Osteoblast (primary cell): Measurements from ENCODE around the gene IL3. TPM values are rescaled to one million over a fixed set of nuclear protein-coding genes. Genes with fewer than 3 reads are reported as not detected.

Source experiments
- DNase-seq: peaks from one replicate; pipeline ENCODE4 v3.0.0; 2011; ENCODE audit warnings: low spot score, mixed read lengths; ENCODE audit not compliant: insufficient read length; ENCODE audit errors: missing footprints
- H2AFZ ChIP-seq: 2 replicates; pipeline ENCODE4 v1.6.0; 2011; ENCODE audit warnings: mild to moderate bottlenecking, low read length
- H3K27ac ChIP-seq: 2 replicates; pipeline ENCODE4 v1.5.1; 2011; ENCODE audit warnings: mild to moderate bottlenecking, low read depth, low read length, moderate library complexity
- H3K27me3 ChIP-seq: 2 replicates; pipeline ENCODE4 v1.6.0; 2012; ENCODE audit warnings: mild to moderate bottlenecking, control low read depth, inconsistent platforms, low read length, moderate library complexity; ENCODE audit not compliant: insufficient read depth
- H3K36me3 ChIP-seq: 2 replicates; pipeline ENCODE4 v1.5.1; 2011; ENCODE audit warnings: mild to moderate bottlenecking, low read length, control low read depth, moderate library complexity; ENCODE audit not compliant: insufficient read depth
- H3K4me1 ChIP-seq: 2 replicates; pipeline ENCODE4 v1.5.1; 2011; ENCODE audit warnings: mild to moderate bottlenecking, low read length, control low read depth, moderate library complexity; ENCODE audit not compliant: insufficient read depth
- H3K4me2 ChIP-seq: 2 replicates; pipeline ENCODE4 v1.6.0; 2011; ENCODE audit warnings: mild to moderate bottlenecking, low read length; ENCODE audit not compliant: insufficient read depth
- H3K4me3 ChIP-seq: fragments of 200-600 bp; sonication (generic); 3 replicates; pipeline ENCODE4 v1.5.1; 2012; ENCODE audit warnings: mild to moderate bottlenecking, low read length, inconsistent platforms; ENCODE audit not compliant: insufficient read depth
- H3K79me2 ChIP-seq: 2 replicates; pipeline ENCODE4 v1.6.0; 2012; ENCODE audit warnings: mild to moderate bottlenecking, low read length, control low read depth, inconsistent platforms; ENCODE audit not compliant: insufficient read depth
- H3K9me3 ChIP-seq: 2 replicates; pipeline ENCODE4 v1.5.1; 2011; ENCODE audit warnings: low read depth, low read length, control low read depth
- H4K20me1 ChIP-seq: 2 replicates; pipeline ENCODE4 v1.6.0; 2012; ENCODE audit warnings: mild to moderate bottlenecking, low read length, control low read depth; ENCODE audit not compliant: insufficient read depth
- CTCF ChIP-seq: IDR thresholded peaks from 2 replicates; pipeline ENCODE4 v1.5.1; 2011; ENCODE audit warnings: mild to moderate bottlenecking, low read depth, low read length, moderate library complexity; ENCODE audit errors: extremely low read depth
- total RNA-seq: library from RNA; depleted of rRNA; stranded (reverse); fragments of >200 nt; gene quantifications from 2 replicates; pipeline ENCODE4 v1.2.3, GENCODE V29; 2012

The IL3 gene
- total RNA-seq, 1 donor: not detected

GRCh38 chr5:132087661-132088060 lies 27.2 kb downstream of the IL3 start:
- Histone ChIP-seq H3K4me1 (peaks cover 23% of the 10 kb centered on the region), H3K9me3 (no peaks in the 10 kb centered on the region), H3K4me3 (no peak overlapping the region), H3K79me2 (no peaks in the 10 kb centered on the region), H4K20me1 (no peaks in the 10 kb centered on the region), H3K4me2 (no peak overlapping the region), H3K36me3 (no peaks in the 10 kb centered on the region), H2AFZ (no peak overlapping the region), H3K27ac (no peak overlapping the region), H3K27me3 (no peaks in the 10 kb centered on the region)
- TF ChIP-seq CTCF: no peak
- DNase-seq: no peak

- no peak for TF ChIP-seq CTCF
- no peak overlapping the region for H2AFZ ChIP-seq
- no peaks in the 10 kb centered on the region for H3K9me3 ChIP-seq
Measured at GRCh38 chr5:132089363-132089762, 28.9 kb downstream of the IL3 start.

GRCh38 chr5:132090107-132090506 lies 29.7 kb downstream of the IL3 start:
- no peaks in the 10 kb centered on the region for H3K79me2 ChIP-seq
- no peak overlapping the region for H3K4me3 ChIP-seq
- H3K27me3 ChIP-seq: no peaks in the 10 kb centered on the region
- TF ChIP-seq CTCF: no peak
- no peak overlapping the region for H3K4me2 ChIP-seq
- H3K36me3 ChIP-seq: no peaks in the 10 kb centered on the region
- no peaks in the 10 kb centered on the region for H3K9me3 ChIP-seq
- H3K4me1 ChIP-seq: peaks cover 35% of the 10 kb centered on the region
- H4K20me1 ChIP-seq: no peaks in the 10 kb centered on the region
- H3K27ac ChIP-seq: no peak overlapping the region
- no peak overlapping the region for H2AFZ ChIP-seq
- peak; percentile 66 for DNase-seq

More at GRCh38 chr5:132089363-132089762, 28.9 kb downstream of the IL3 start:
- no peaks in the 10 kb centered on the region for H4K20me1 ChIP-seq
- H3K27me3 ChIP-seq: no peaks in the 10 kb centered on the region
- H3K4me2 ChIP-seq: no peak overlapping the region
- no peak overlapping the region for H3K4me3 ChIP-seq
- peaks cover 28% of the 10 kb centered on the region for H3K4me1 ChIP-seq
- no peak overlapping the region for H3K27ac ChIP-seq
- no peaks in the 10 kb centered on the region for H3K36me3 ChIP-seq
- no peaks in the 10 kb centered on the region for H3K79me2 ChIP-seq
- DNase-seq: no peak

- no peak for TF ChIP-seq CTCF
- no peaks in the 10 kb centered on the region for H3K27me3 ChIP-seq
- no peak overlapping the region for H3K4me3 ChIP-seq
- no peaks in the 10 kb centered on the region for H3K9me3 ChIP-seq
- H4K20me1 ChIP-seq: no peaks in the 10 kb centered on the region
- DNase-seq: no peak
- H2AFZ ChIP-seq: no peak overlapping the region
- peaks cover 33% of the 10 kb centered on the region for H3K4me1 ChIP-seq
- no peak overlapping the region for H3K27ac ChIP-seq
- H3K36me3 ChIP-seq: no peaks in the 10 kb centered on the region
- no peaks in the 10 kb centered on the region for H3K79me2 ChIP-seq
- no peak overlapping the region for H3K4me2 ChIP-seq
Measured at GRCh38 chr5:132093271-132093670, 32.8 kb downstream of the IL3 start.
